HTR-8/SVneo (cell line): Measurements from ENCODE around the gene POR.

ENCODE experiments used
- DNase-seq: peaks from one replicate; pipeline ENCODE4 v3.0.0; 2011; ENCODE audit warnings: low spot score, mixed read lengths; ENCODE audit not compliant: insufficient read length
- FAIRE-seq: peaks from 2 replicates; lab custom pipeline; 2011; peaks lifted over from hg19 to GRCh38; lab: Jason Lieb, UNC

The POR gene

GRCh38 chr7:75968561-75969001, 53.6 kb downstream of the POR start:
- no peak for DNase-seq
- no peak for FAIRE-seq

DNA sequence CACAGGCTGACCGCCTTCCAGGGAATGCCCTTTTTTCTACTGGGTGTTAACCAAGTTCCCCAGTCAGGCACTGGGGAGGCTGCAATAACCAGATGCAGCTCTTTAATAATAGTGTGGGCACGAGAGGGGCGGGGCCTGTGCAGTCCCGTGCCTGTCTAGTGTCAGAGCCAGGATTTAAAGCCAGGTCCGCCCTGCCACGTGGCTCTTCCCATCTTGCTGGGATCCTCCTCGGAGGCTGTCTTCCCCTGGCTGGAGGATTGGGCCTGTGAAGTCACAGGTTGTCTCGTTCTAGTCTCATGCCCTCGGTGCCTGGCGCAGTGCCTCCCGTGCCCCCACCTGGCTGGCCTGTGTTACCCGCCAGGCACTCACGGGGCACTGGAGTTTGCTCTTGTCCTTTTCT, 54.2 kb downstream of the POR start:
- FAIRE-seq (no peak), DNase-seq (no peak)

DNA sequence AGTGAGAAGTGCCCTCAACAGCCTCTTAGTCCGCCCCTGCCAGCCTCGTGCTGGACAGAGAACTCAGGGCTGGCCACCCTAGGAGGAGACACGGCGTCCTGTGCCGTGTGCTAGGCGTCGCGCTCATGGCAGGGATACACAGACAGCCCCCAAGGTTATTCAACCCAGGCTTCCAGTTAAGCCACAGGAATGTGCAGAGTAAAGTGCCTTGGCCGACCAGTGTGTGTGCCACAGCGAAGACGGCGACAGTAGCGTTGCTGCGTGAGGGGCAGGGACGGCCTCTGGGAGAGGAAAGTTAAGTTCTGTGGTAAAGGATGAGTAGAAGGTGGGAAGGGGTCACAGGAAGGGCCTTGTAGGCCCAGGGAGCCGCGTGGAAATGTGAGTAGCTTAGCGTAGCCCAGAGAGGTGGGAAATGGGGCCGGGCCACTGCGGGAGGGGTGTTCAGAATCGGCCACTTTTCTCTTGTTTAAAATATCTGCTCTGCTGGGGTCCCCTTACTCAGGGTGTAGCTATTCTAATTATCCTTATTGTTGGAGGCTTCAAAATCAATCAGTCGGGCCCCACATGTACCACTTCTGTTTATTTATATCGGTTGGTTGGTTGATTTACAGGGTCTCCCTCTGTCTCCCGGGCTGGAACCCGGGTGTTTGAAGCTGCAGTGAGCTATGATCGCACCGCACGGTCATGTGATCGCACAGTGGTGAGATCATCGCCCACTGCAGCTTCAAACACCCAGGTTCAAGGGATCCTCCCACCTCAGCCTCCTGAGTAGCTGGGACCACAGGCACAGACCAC, 54.9 kb downstream of the POR start:
- FAIRE-seq (no peak), DNase-seq (no peak)

DNA sequence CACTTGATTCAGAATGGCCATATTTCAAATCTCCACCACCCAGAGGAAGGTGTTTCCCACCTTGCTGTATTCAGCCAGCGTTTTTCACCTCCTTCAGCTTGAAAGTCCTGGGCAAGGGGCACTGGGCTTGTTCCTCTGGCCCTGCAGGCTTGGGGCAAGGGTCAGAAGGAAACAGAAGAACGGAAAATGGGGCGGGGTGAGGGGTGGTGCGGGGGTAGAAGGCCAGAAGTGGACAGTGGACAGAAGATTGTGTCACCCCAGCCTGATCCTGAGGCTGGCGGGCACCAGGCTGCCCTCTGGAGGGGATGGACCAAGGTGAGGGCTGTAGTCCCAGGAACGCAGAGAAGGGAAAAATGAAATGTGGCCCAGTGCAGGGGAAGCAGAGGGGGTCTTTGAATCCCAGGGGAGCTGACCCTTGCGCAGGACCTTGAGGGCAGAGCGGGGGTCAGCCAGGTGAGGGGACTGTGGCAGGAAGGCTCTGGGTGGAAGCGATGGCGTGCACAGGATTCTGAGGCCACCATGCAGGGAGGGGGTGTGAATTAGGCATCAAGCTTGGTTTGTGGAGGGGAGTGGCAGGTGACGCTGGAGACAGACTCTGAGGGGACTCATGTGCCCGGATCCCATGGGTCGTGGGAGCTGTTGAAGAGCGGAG, 56.5 kb downstream of the POR start:
- FAIRE-seq (no peak), DNase-seq (no peak)

GRCh38 chr7:75971961-75972763, 57.2 kb downstream of the POR start:
- FAIRE-seq (no peak), DNase-seq (no peak)

- no peak for FAIRE-seq
- no peak for DNase-seq
Measured at GRCh38 chr7:75977743-75978142, 62.8 kb downstream of the POR start.

DNA sequence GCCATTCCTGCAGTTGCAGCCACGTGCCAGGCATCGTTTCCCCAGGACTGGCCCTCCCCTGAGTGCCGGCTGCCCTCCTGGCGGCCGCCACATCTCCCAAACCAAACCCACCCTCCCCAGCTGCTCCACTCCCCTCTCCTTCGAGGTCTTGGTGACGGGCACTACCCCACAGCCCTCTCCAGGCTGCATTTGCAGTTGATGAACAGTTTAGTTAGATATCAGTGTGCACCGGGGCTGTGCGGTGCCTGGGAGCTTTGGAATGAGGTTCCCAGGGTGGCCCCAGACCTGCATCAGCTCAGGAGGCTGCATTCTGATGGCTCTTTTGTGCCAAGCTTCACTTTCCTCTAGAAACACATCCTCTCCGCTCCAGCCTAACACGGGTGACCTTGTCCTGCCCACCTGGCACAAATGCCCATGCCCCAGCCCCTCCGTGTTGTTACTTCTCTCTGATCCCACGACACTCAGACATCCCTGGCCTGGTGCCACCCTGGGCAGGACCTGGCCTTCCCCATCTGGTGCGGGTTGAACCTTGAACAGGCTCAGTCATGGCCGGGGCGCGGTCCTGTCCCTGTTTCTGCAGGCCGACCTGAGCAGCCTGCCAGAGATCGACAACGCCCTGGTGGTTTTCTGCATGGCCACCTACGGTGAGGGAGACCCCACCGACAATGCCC, 64.9 kb downstream of the POR start:
- no peak for DNase-seq
- no peak for FAIRE-seq

- DNase-seq = no peak
- FAIRE-seq = no peak
Measured at GRCh38 chr7:75980430-75981202, 65.7 kb downstream of the POR start.

GRCh38 chr7:75981203-75981452, 66.2 kb downstream of the POR start:
- FAIRE-seq = no peak

DNA sequence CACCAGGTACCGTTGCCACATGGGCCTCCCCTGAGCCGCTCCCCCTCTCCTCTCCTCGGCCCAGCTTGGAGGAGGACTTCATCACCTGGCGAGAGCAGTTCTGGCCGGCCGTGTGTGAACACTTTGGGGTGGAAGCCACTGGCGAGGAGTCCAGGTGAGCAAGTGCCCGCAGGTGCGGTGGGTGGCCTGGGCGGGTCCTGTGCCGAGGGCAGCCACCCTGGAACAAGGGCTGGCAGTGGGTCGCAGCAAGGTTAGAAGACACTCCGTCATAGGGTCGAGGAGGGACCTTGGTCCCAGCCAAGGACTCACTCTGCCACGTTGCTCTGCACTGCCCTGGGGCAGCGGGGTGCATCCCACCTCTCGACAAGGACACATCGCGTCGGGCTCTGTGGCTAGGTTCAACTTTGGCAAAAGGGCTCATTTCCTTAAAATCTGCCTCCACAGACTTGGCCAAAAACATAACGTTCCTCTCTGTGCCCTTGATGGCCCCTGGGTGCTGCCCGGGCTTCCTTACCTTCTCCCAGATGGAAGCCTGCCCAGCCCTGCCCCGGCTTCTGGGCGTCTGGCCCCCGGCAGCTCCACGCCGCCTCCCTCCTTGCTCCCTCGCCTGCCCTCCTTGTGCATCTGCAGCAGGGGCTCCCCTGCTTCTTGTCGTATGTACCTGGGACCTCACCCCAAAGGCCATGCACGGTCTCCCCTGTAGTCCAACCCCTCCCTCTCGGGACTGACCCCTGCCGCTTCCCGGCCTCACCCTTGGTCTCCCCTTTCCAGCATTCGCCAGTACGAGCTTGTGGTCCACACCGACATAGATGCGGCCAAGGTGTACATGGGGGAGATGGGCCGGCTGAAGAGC, 66.7 kb downstream of the POR start:
- DNase-seq (no peak), FAIRE-seq (no peak)

More at GRCh38 chr7:75981203-75981452, 66.2 kb downstream of the POR start:
- no peak for DNase-seq

GRCh38 chr7:75982306-75983064, 67.5 kb downstream of the POR start:
- no peak for FAIRE-seq
- no peak for DNase-seq

DNA sequence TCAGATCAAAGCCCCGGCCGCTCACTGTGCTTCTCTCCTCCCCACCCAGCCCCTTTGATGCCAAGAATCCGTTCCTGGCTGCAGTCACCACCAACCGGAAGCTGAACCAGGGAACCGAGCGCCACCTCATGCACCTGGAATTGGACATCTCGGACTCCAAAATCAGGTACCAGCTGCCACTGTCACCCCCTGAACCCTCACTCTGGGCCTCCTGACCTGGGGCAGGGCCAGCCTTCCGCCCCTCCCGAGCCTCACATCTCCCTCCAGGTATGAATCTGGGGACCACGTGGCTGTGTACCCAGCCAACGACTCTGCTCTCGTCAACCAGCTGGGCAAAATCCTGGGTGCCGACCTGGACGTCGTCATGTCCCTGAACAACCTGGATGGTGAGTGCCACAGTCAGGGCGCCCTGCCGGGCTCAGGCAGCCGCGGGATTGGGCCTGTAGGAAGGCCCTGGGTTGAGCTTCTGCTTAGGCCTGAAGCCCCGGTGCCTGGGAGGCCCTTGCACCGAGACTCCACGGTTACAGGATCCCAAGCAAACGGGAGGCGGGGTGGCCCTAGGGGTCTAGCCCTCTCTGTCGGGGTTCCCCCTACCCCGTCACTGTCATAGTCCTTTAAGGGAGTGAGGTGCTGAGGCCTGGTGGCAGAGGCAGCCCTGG, 68.6 kb downstream of the POR start:
- no peak for FAIRE-seq

DNA sequence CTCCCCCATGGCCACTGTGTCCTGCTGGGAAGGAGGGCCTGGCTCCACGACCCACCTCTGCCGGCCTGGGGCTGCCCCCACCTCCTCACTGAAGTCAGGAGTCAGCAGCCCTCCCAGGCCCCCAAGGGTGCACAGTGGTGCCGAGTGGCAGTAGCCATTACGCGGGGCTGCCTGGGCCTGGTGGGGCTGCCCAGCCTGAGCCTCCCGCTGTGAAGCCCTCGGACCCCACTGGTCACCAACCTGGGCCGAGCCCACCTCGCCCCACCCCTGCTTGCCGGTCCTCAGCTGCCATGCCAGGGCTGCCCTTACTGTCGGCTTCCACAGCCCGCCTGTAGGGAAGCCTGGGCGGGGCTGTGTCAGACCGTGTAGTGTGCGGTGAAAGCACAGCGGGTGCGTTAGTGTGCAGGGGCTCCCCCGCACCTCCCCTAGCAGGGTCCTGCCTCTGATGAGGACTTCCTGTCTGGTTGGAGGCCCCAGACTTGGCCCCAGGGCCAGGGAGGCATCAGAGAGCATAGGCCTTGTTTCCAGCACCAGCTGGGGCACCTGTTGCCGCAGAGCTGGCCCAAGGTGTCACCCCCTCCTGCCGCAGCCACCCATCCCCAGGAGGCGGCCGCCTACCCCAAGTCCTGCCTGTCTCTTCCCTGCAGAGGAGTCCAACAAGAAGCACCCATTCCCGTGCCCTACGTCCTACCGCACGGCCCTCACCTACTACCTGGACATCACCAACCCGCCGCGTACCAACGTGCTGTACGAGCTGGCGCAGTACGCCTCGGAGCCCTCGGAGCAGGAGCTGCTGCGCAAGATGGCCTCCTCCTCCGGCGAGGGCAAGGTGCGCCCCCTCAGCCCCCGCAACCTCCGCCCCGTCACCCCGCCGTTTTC, 69.4 kb downstream of the POR start:
- FAIRE-seq (no peak), DNase-seq (no peak)

More for the DNA sequence above, 68.6 kb downstream of the POR start:
- DNase-seq = no peak

DNA sequence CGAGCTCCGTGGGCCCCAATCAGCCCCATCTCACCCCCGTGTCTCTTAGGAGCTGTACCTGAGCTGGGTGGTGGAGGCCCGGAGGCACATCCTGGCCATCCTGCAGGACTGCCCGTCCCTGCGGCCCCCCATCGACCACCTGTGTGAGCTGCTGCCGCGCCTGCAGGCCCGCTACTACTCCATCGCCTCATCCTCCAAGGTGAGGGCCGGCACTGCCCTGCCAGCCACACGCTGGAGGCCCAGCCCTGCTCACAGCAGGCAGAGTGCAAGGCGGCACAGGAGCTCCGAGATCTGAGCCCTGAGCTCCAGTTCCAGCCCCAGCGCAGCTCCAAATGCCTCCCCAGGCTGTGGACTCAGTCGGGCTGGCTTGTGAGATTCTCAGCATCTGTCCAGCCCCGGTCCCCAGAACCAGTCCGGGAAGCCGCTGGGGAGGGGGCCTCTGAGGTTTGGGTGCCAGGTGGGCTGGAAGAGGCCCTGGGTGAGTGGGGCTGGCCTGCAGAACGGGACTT, 70.1 kb downstream of the POR start:
- FAIRE-seq (no peak), DNase-seq (no peak)

- FAIRE-seq = no peak
Measured at GRCh38 chr7:75985518-75986146, 70.7 kb downstream of the POR start.

DNA sequence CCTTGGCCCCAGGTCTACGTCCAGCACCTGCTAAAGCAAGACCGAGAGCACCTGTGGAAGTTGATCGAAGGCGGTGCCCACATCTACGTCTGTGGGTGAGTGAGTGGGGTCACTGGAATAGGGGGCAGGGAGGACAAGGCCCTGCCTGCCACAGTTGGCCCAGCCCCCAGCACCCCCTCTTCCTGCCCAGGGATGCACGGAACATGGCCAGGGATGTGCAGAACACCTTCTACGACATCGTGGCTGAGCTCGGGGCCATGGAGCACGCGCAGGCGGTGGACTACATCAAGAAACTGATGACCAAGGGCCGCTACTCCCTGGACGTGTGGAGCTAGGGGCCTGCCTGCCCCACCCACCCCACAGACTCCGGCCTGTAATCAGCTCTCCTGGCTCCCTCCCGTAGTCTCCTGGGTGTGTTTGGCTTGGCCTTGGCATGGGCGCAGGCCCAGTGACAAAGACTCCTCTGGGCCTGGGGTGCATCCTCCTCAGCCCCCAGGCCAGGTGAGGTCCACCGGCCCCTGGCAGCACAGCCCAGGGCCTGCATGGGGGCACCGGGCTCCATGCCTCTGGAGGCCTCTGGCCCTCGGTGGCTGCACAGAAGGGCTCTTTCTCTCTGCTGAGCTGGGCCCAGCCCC, 71.3 kb downstream of the POR start:
- no peak for FAIRE-seq
- DNase-seq = no peak

More at GRCh38 chr7:75985518-75986146, 70.7 kb downstream of the POR start:
- DNase-seq = no peak
